Thyroid gland (tissue), 4 donors: ENCODE results near the gene DLG1. TPM values are rescaled to one million over a fixed set of nuclear protein-coding genes. Genes with fewer than 3 reads are reported as not detected.

ENCODE experiments used
- DNase-seq, 2 donors: peaks; one replicate each; pipeline ENCODE4 v3.0.0-alpha.2; 2019
- H3K27ac ChIP-seq, 3 donors: fragments of 200-600 bp; sonication (generic); 1 replicate in 2 of 3; 2 replicates in 1 of 3; pipeline ENCODE4 v1.5.1; 2016 to 2019; ENCODE audit warnings: mild to moderate bottlenecking in 1 of 3, moderate library complexity in 1 of 3
- H3K27me3 ChIP-seq: fragments of 200-600 bp; sonication (generic); one replicate; pipeline ENCODE4 v1.5.1; 2019
- H3K36me3 ChIP-seq, 2 donors: fragments of 200-600 bp; sonication (generic); one replicate each; pipeline ENCODE4 v1.5.1; 2016 to 2019
- H3K4me1 ChIP-seq, 2 donors: fragments of 200-600 bp; sonication (generic); one replicate each; pipeline ENCODE4 v1.5.1; 2017 to 2019
- H3K4me3 ChIP-seq, 3 donors: fragments of 200-600 bp; sonication (generic); replicated peaks in 1 of 3; 1 replicate in 2 of 3; 2 replicates in 1 of 3; pipeline ENCODE4 v1.5.1; 2016; ENCODE audit warnings: mild to moderate bottlenecking in 1 of 3
- H3K9me3 ChIP-seq: fragments of 200-600 bp; sonication (generic); one replicate; pipeline ENCODE4 v1.5.1; 2017
- CTCF ChIP-seq, 6 experiments: fragments of 200-600 bp in 3 of 6; fragments of 450-650 bp in 3 of 6; sonication (generic) in 3 of 6; IDR thresholded peaks; one replicate each; pipeline ENCODE4 v1.5.1; 2016 to 2019; ENCODE audit warnings: antibody characterized with exemption in 6 of 6, mild to moderate bottlenecking in 2 of 6, inconsistent platforms in 1 of 6, moderate library complexity in 1 of 6
- POLR2A ChIP-seq, 2 donors: fragments of 450-650 bp; IDR thresholded peaks; one replicate each; pipeline ENCODE4 v1.6.1; 2017; ENCODE audit warnings: antibody characterized with exemption in 2 of 2, mild to moderate bottlenecking in 2 of 2, moderate library complexity in 1 of 2
- WGBS, 2 donors: methylation state at CpG; one replicate each; pipeline ENCODE4 v1.1.5; 2017; 5-methylcytosine and 5-hydroxymethylcytosine counted together
- intact Hi-C: fragments of 100-400 bp; cut with DNase I; formaldehyde crosslinking; loops from one replicate; pipeline ENCODE4 v1.15.1; 2023
- total RNA-seq, 4 donors: library from RNA; depleted of rRNA; stranded (reverse); fragments of >200 nt; gene quantifications; one replicate each; pipeline ENCODE4 v1.2.3, GENCODE V29; 2016

Gene DLG1
- total RNA-seq, 4 donors from 2014 or later, result 111 to 233 (median 174) TPM

GRCh38 chr3:197122394-197122793, 176.0 kb downstream of the DLG1 start:
- intact Hi-C loops, result no loop called here
- no peak overlapping the region for H3K4me3 ChIP-seq
- whole genome bisulfite sequencing, 2 donors, result 48 to 71% methylated on average over 2 of the region's 2 CpGs
- H3K36me3 ChIP-seq, result no peaks in the 10 kb centered on the region
- no peak for TF ChIP-seq CTCF (IDR thresholded peaks at IDR 0.05)
- TF ChIP-seq POLR2A (IDR thresholded peaks at IDR 0.05), result no peak
- DNase-seq, result no peak
- no peaks in the 10 kb centered on the region for H3K27me3 ChIP-seq
- H3K9me3 ChIP-seq, result no peaks in the 10 kb centered on the region
- H3K4me1 ChIP-seq, result no peaks in the 10 kb centered on the region
- H3K27ac ChIP-seq, result no peak overlapping the region

- no peaks in the 10 kb centered on the region for H3K36me3 ChIP-seq
Observed at GRCh38 chr3:197117114-197117513, 181.3 kb downstream of the DLG1 start.

GRCh38 chr3:197114007-197114406, 184.4 kb downstream of the DLG1 start:
- Histone ChIP-seq H3K27ac (no peak overlapping the region), H3K27me3 (no peaks in the 10 kb centered on the region), H3K4me1 (no peaks in the 10 kb centered on the region), H3K36me3 (no peaks in the 10 kb centered on the region), H3K4me3 (no peak overlapping the region), H3K9me3 (no peaks in the 10 kb centered on the region)
- TF ChIP-seq POLR2A (IDR thresholded peaks at IDR 0.05) (no peak), CTCF (IDR thresholded peaks at IDR 0.05) (no peak)
- DNase-seq, result no peak
- 93 to 98% methylated on average over 3 of the region's 3 CpGs for WGBS, 2 donors
- intact Hi-C loops, result no loop called here

More at GRCh38 chr3:197117114-197117513, 181.3 kb downstream of the DLG1 start:
- Histone ChIP-seq H3K4me3 (no peak overlapping the region), H3K9me3 (no peaks in the 10 kb centered on the region), H3K27me3 (no peaks in the 10 kb centered on the region), H3K4me1 (no peaks in the 10 kb centered on the region), H3K27ac (no peak overlapping the region)
- no peak for DNase-seq
- no peak for TF ChIP-seq CTCF (IDR thresholded peaks at IDR 0.05)
- no peak for TF ChIP-seq POLR2A (IDR thresholded peaks at IDR 0.05)
- intact Hi-C loops, result no loop called here
- whole genome bisulfite sequencing, 2 donors, result 95% methylated on average over 2 of the region's 2 CpGs

- intact Hi-C loops, result no loop called here
- Histone ChIP-seq H3K36me3 (no peaks in the 10 kb centered on the region), H3K4me3 (no peak overlapping the region)
Observed at GRCh38 chr3:197111685-197112084, 186.7 kb downstream of the DLG1 start.

GRCh38 chr3:197105786-197106185, 192.6 kb downstream of the DLG1 start:
- intact Hi-C loops, result no loop called here
- Histone ChIP-seq H3K36me3 (peaks cover 4% of the 10 kb centered on the region in 2 donors), H3K4me3 (no peak overlapping the region), H3K9me3 (no peaks in the 10 kb centered on the region), H3K27ac (no peak overlapping the region), H3K4me1 (no peaks in the 10 kb centered on the region), H3K27me3 (no peaks in the 10 kb centered on the region)
- TF ChIP-seq POLR2A (IDR thresholded peaks at IDR 0.05) (no peak), CTCF (IDR thresholded peaks at IDR 0.05) (no peak)
- DNase-seq, result no peak
- WGBS, 2 donors, result 82 to 86% methylated on average over 2 of the region's 2 CpGs

More at GRCh38 chr3:197111685-197112084, 186.7 kb downstream of the DLG1 start:
- Histone ChIP-seq H3K27me3 (no peaks in the 10 kb centered on the region), H3K27ac (no peak overlapping the region), H3K9me3 (no peaks in the 10 kb centered on the region), H3K4me1 (no peaks in the 10 kb centered on the region)
- no peak for DNase-seq
- TF ChIP-seq POLR2A (IDR thresholded peaks at IDR 0.05) (no peak), CTCF (IDR thresholded peaks at IDR 0.05) (no peak)
